ENCODE data around the gene TH. TPM values are rescaled to one million over a fixed set of nuclear protein-coding genes. Genes with fewer than 3 reads are reported as not detected.

The TH gene
- total and polyA plus RNA-seq, 2 of the 8 experiments (the other 6 are each of a cell fraction or from before 2014, with no cell fraction given): 0.09 TPM; not detected in 1

DNA sequence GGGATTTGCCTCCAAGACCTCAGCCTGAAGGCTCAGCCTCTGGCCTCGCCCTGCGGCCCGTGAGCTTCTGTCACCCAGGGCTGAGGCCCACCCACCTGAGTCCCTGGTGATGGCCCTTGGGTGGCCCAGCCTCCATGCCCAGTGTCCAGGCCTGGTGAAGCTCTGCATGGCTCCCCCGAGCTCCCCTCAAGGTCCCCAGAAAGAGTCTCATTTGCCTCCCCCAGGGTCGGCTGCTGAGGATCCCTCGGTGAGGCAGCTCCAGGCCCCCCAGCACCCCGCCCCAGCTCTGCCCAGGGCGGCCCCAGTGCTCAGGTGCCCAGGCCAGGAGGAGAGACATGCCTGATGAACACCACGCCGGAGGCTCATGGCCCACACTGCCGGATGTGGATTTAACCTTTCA is 2.1 kb upstream of the TH start:
- H2BK20ac ChIP-seq (ENCODE audit: low read length): no peak overlapping the region
- no peak overlapping the region for H3K4me3 ChIP-seq (ENCODE audit: extremely low read depth in 1 of 4, insufficient read depth in 2 of 4, low read depth in 3 of 4, low read length in 4 of 4)
- H3K4ac ChIP-seq (replicated peaks; ENCODE audit: insufficient read length, low read depth, low read length): no peak overlapping the region
- POLR2A ChIA-PET (ENCODE audit: partially characterized antibody): interaction anchor here (0.8 kb wide), 1 partner anchor 20 kb away, joined by 3 read pairs; no protein-coding TSS in a partner anchor
- H3K18ac ChIP-seq (ENCODE audit: extremely low read depth, low read length): no peak overlapping the region
- no peaks in the 10 kb centered on the region; a peak in 1 of 8 replicates for H3K36me3 ChIP-seq (ENCODE audit: control insufficient read depth in 2 of 4, insufficient read depth in 4 of 4, low read length in 3 of 4)
- 67% methylated on average over 9 of the region's 11 CpGs; no CpG with 5 or more reads in 1 of the 2 experiments for WGBS, 2 experiments (ENCODE audit: extremely low coverage in 1 of 2, insufficient coverage in 1 of 2, insufficient read length in 1 of 2, insufficient replicate concordance in 2 of 2, low coverage in 1 of 2, low lambda C conversion rate in 2 of 2, missing lambda C conversion rate in 1 of 2)
- no peak overlapping the region for H3K14ac ChIP-seq (ENCODE audit: insufficient read length)
- no peak overlapping the region for H3K56ac ChIP-seq (replicated peaks; ENCODE audit: insufficient read length, low read depth, low read length)
- DNase-seq (ENCODE audit: low read depth in 1 of 2, low spot score in 2 of 2): no peak
- no peak overlapping the region for H2BK120ac ChIP-seq (replicated peaks; ENCODE audit: low read depth, low read length)
- no peaks in the 10 kb centered on the region for H3K79me1 ChIP-seq (ENCODE audit: low read depth, low read length)
- H3K23me2 ChIP-seq (ENCODE audit: low read depth, low read length): no peaks in the 10 kb centered on the region
- H3K4me2 ChIP-seq (ENCODE audit: insufficient read depth in 1 of 2, low read depth in 2 of 2, low read length in 2 of 2): no peak overlapping the region
- no peak overlapping the region for H2BK5ac ChIP-seq (ENCODE audit: low read depth, low read length)
- H3K9ac ChIP-seq (replicated peaks in 1 of 4; ENCODE audit: extremely low read depth in 1 of 4, low read depth in 3 of 4, low read length in 3 of 4): no peak overlapping the region
- no peak overlapping the region for H2BK15ac ChIP-seq (ENCODE audit: low read length)
- no peaks in the 10 kb centered on the region for H3K79me2 ChIP-seq (ENCODE audit: control insufficient read depth in 1 of 2, insufficient read depth in 2 of 2, low read length in 2 of 2)
- H4K8ac ChIP-seq (ENCODE audit: extremely low read depth, insufficient read depth, low read length): no peak overlapping the region; the same call in 1 of the 2 replicates
- H2BK12ac ChIP-seq (ENCODE audit: low read depth, low read length): no peak overlapping the region; the same call in 1 of the 2 replicates
- H3K27ac ChIP-seq (ENCODE audit: low read depth, low read length): no peak overlapping the region
- H3K27me3 ChIP-seq (replicated peaks in 1 of 4; ENCODE audit: control insufficient read depth in 3 of 4, extremely low read depth in 1 of 4, insufficient read depth in 3 of 4, low read length in 3 of 4): no peaks in the 10 kb centered on the region
- peaks cover 0 to 3% (median 1%) of the 10 kb centered on the region in 4 experiments; a peak in 1 of 7 replicates for H3K4me1 ChIP-seq (replicated peaks in 1 of 4; ENCODE audit: control insufficient read depth in 3 of 4, insufficient read depth in 4 of 4, low read length in 3 of 4)
- no peak overlapping the region for H2AFZ ChIP-seq (ENCODE audit: low read length)
- H3K9me3 ChIP-seq (ENCODE audit: insufficient read depth in 2 of 2, low read depth in 1 of 2, low read length in 1 of 2): no peaks in the 10 kb centered on the region
- TF ChIP-seq RBBP5 (IDR thresholded peaks at IDR 0.05; ENCODE audit: borderline replicate concordance, low read depth, low read length) (no peak), RFX5 (IDR thresholded peaks at IDR 0.05; ENCODE audit: borderline replicate concordance, low read depth, low read length) (no peak), SUZ12 (IDR thresholded peaks at IDR 0.05; ENCODE audit: low read length) (no peak), ASH2L (IDR thresholded peaks at IDR 0.05; ENCODE audit: low read length) (no peak), CREB1 (IDR thresholded peaks at IDR 0.05) (no peak), YY1 (IDR thresholded peaks at IDR 0.05; ENCODE audit: low read depth, low read length) (no peak), SP1 (IDR thresholded peaks at IDR 0.05; ENCODE audit: low read depth, low read length) (no peak), FOSL1 (IDR thresholded peaks at IDR 0.05; ENCODE audit: insufficient read depth, low read depth, low read length) (no peak), RXRA (IDR thresholded peaks at IDR 0.05; ENCODE audit: insufficient read depth, low read depth, low read length) (no peak), SRF (IDR thresholded peaks at IDR 0.05; ENCODE audit: low read depth, low read length) (no peak)
- TF ChIP-seq, protein P1, sequence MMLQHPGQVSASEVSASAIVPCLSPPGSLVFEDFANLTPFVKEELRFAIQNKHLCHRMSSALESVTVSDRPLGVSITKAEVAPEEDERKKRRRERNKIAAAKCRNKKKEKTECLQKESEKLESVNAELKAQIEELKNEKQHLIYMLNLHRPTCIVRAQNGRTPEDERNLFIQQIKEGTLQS (IDR thresholded peaks at IDR 0.05; ENCODE audit: insufficient read depth, low read depth, low read length): no peak
- peaks cover 0 to 6% of the 10 kb centered on the region in 2 experiments for H4K20me1 ChIP-seq (replicated peaks in 1 of 2; ENCODE audit: control insufficient read depth in 1 of 2, insufficient read depth in 2 of 2, low read length in 2 of 2)
- no peak overlapping the region for H3K23ac ChIP-seq (ENCODE audit: insufficient read length)
- no peak overlapping the region for H4K5ac ChIP-seq (ENCODE audit: insufficient read length, low read depth, low read length)
- no peak overlapping the region for H4K91ac ChIP-seq (replicated peaks; ENCODE audit: insufficient read length, low read length)
- H2AK5ac ChIP-seq (ENCODE audit: low read depth, low read length): no peak overlapping the region
- CTCF ChIA-PET (ENCODE audit: partially characterized antibody): interaction anchor here (0.7 to 20.6 kb wide), 9 partner anchors 9 to 245 kb away, joined by 3 to 244 read pairs (median 6); partner anchors contain the start of gene INS
- FAIRE-seq: no peak
